Ovary (tissue), 9 donors: ENCODE measurements around the gene PRR5. TPM values are rescaled to one million over a fixed set of nuclear protein-coding genes. Genes with fewer than 3 reads are reported as not detected.

ENCODE experiments used
- DNase-seq, 5 donors: peaks; one replicate each; pipeline ENCODE4 v3.0.0-alpha.2; 2019 to 2020
- H3K27ac ChIP-seq, 2 donors: fragments of 200-600 bp; one replicate each; pipeline versions ENCODE4 v1.5.1 to v1.8.0; 2019 to 2022
- H3K27me3 ChIP-seq: fragments of 200-600 bp; one replicate; pipeline ENCODE4 v1.8.0; 2022
- H3K36me3 ChIP-seq: fragments of 200-600 bp; sonication (generic); one replicate; pipeline ENCODE4 v1.5.1; 2019
- H3K4me1 ChIP-seq: one replicate; pipeline ENCODE4 v1.8.1; 2013; ENCODE audit warnings: mild to moderate bottlenecking, moderate library complexity; ENCODE audit not compliant: insufficient read depth
- H3K4me3 ChIP-seq: fragments of 200-600 bp; sonication (generic); one replicate; pipeline ENCODE4 v1.5.1; 2017
- H3K9me3 ChIP-seq, 2 donors: fragments of 200-600 bp in 1 of 2; sonication (generic) in 1 of 2; one replicate each; pipeline versions ENCODE4 v1.5.1 to v1.8.1; 2013 to 2019; ENCODE audit warnings: mild to moderate bottlenecking in 1 of 2, moderate library complexity in 1 of 2
- CTCF ChIP-seq, 3 donors: fragments of 450-650 bp in 2 of 3; fragments of 200-600 bp in 1 of 3; IDR thresholded peaks; one replicate each; pipeline versions ENCODE4 v1.5.1 to v1.8.0; 2016 to 2022; ENCODE audit warnings: antibody characterized with exemption in 3 of 3, mild to moderate bottlenecking in 1 of 3
- EP300 ChIP-seq: sonication (generic); formaldehyde crosslinking; IDR thresholded peaks from one replicate; pipeline ENCODE4 v1.6.1; 2017; ENCODE audit warnings: antibody characterized with exemption
- POLR2A ChIP-seq: fragments of 450-650 bp; IDR thresholded peaks from one replicate; pipeline ENCODE4 v1.6.1; 2017; ENCODE audit warnings: antibody characterized with exemption, mild to moderate bottlenecking, moderate library complexity
- WGBS, 3 donors: extraction: QIAGEN DNeasy Blood & Tissue Kit in 1 of 3; methylation state at CpG; one replicate each; pipeline versions ENCODE4 v1.1.5 to v1.1.7; 2013 to 2017; 5-methylcytosine and 5-hydroxymethylcytosine counted together
- intact Hi-C, 4 donors: fragments of 100-400 bp; cut with DNase I; formaldehyde crosslinking; loops; one replicate each; pipeline versions ENCODE4 v1.11.0 to v1.15.1; 2022 to 2023
- polyA plus RNA-seq, 2 donors: library from polyadenylated mRNA; stranded (reverse); fragments of 200-250 nt in 1 of 2; fragments of 350-450 nt in 1 of 2; fragmentation: Illumina TruSeq in 1 of 2; extraction: RNeasy Lipid Tissue Mini Kit (QIAGEN cat#74804) in 1 of 2; gene quantifications; one replicate each; pipeline ENCODE4 v1.2.3, GENCODE V29; 2013 to 2014
- total RNA-seq, 7 donors: library from RNA; depleted of rRNA in 2 of 7; stranded (reverse); fragments of >200 nt in 2 of 7; fragmentation: NEBNext Ultra II Directional in 3 of 7; extraction: Animal tissue kit (Norgen Biotek cat#: 25700) in 3 of 7; gene quantifications; one replicate each; pipeline versions ENCODE4 v1.1.0 to v1.2.4, GENCODE V29; 2016 to 2023
- donor health status: DM: no; HTN: no; CAD: no; lungs with moderate emphysema.
- donor health status: DM: no; HTN: no; CAD: no.
- donor health status: Bipolar disorder and iron deficiency.
- donor health status: DM: yes; HTN: yes; CAD: no.
- donor health status: DM: no; HTN: no; CAD: no.
- donor health status: DM: yes; HTN: yes; CAD: no.

The PRR5 gene
- total and polyA plus RNA-seq, 9 donors = 4.0 to 21.1 (median 16.8) TPM

GRCh38 chr22:44740307-44740706, 38.3 kb downstream of the PRR5 start:
- DNase-seq = no peak
- 74 to 81% (median 78%) methylated on average over 17 of the region's 17 CpGs for WGBS, 3 donors
- H3K9me3 ChIP-seq = no peaks in the 10 kb centered on the region
- no peaks in the 10 kb centered on the region for H3K27me3 ChIP-seq
- no peaks in the 10 kb centered on the region for H3K4me1 ChIP-seq
- no peak overlapping the region for H3K4me3 ChIP-seq
- intact Hi-C loops = no loop called here
- H3K27ac ChIP-seq = no peak overlapping the region
- TF ChIP-seq POLR2A = no peak
- no peak for TF ChIP-seq EP300
- TF ChIP-seq CTCF (IDR thresholded peaks at IDR 0.05) = no peak
- H3K36me3 ChIP-seq = no peaks in the 10 kb centered on the region

GRCh38 chr22:44741929-44742328, 39.9 kb downstream of the PRR5 start:
- 71 to 80% (median 80%) methylated on average over 9 of the region's 9 CpGs for WGBS, 3 donors
- Histone ChIP-seq H3K27ac (no peak overlapping the region), H3K27me3 (no peaks in the 10 kb centered on the region), H3K36me3 (no peaks in the 10 kb centered on the region), H3K9me3 (no peaks in the 10 kb centered on the region), H3K4me3 (no peak overlapping the region), H3K4me1 (no peaks in the 10 kb centered on the region)
- TF ChIP-seq POLR2A (no peak), CTCF (IDR thresholded peaks at IDR 0.05) (no peak), EP300 (no peak)
- DNase-seq = no peak
- intact Hi-C loops = no loop called here

GRCh38 chr22:44743247-44743646, 41.2 kb downstream of the PRR5 start:
- no peak for TF ChIP-seq EP300
- no peak for TF ChIP-seq POLR2A
- TF ChIP-seq CTCF (IDR thresholded peaks at IDR 0.05) = no peak
- no peaks in the 10 kb centered on the region for H3K4me1 ChIP-seq
- 83 to 89% (median 87%) methylated on average over 11 of the region's 11 CpGs for WGBS, 3 donors
- no peak overlapping the region for H3K4me3 ChIP-seq
- no peaks in the 10 kb centered on the region for H3K27me3 ChIP-seq
- no peak overlapping the region for H3K27ac ChIP-seq
- intact Hi-C loops = no loop called here
- no peak for DNase-seq
- no peaks in the 10 kb centered on the region for H3K36me3 ChIP-seq
- no peaks in the 10 kb centered on the region for H3K9me3 ChIP-seq

- no peaks in the 10 kb centered on the region for H3K27me3 ChIP-seq
- H3K27ac ChIP-seq = no peak overlapping the region
- H3K36me3 ChIP-seq = no peaks in the 10 kb centered on the region
- TF ChIP-seq EP300 (no peak), POLR2A (no peak), CTCF (IDR thresholded peaks at IDR 0.05) (no peak)
- intact Hi-C loops = no loop called here
- no peak overlapping the region for H3K4me3 ChIP-seq
- no peaks in the 10 kb centered on the region for H3K4me1 ChIP-seq
- DNase-seq = no peak
- H3K9me3 ChIP-seq = no peaks in the 10 kb centered on the region
- WGBS, 3 donors = 18 to 27% (median 19%) methylated on average over 7 of the region's 7 CpGs
These were observed 41.8 kb downstream of the PRR5 start for GRCh38 chr22:44743804-44744211.
